GM12878 (cell line): Measurements from ENCODE around the gene NEGR1. TPM values are rescaled to one million over a fixed set of nuclear protein-coding genes. Genes with fewer than 3 reads are reported as not detected.

Experiments used
- ATAC-seq: fragments of 200-7000 bp; cut with Tn5 transposase; 3 replicates; pipeline ENCODE4 v1.9.1; 2020; ENCODE audit warnings: mild to moderate bottlenecking, moderate library complexity
- BruUV-seq: library from RNA; stranded (reverse); fragments of 400-500 nt; replicated peaks from 2 replicates; lab custom pipeline; 2021; lab: Mats Ljungman, UMichigan
- CTCF ChIA-PET: fragments of 300-600 bp; sonication (Branson Sonifier 250); formaldehyde crosslinking; extraction: SDS; loops from one replicate; lab custom pipeline; 2021; ENCODE audit warnings: inconsistent platforms; lab: Yijun Ruan, JAX
- POLR2A ChIA-PET: fragments of 350-600 bp; formaldehyde crosslinking; extraction: SDS; loops from one replicate; lab custom pipeline; 2021; ENCODE audit warnings: inconsistent platforms; lab: Charles Lee
- RAD21 ChIA-PET: fragments of 300-600 bp; sonication (Branson Sonifier 250); formaldehyde crosslinking; loops from one replicate; lab custom pipeline; 2023; ENCODE audit warnings: antibody characterized with exemption; ENCODE audit not compliant: unreplicated experiment; lab: Charles Lee
- SMC1A ChIA-PET: fragments of 300-600 bp; sonication (Branson Sonifier 250); formaldehyde crosslinking; loops from one replicate; lab custom pipeline; 2023; ENCODE audit not compliant: unreplicated experiment, uncharacterized antibody; lab: Charles Lee
- DNase-seq: peaks from one replicate; pipeline ENCODE4 v3.0.0-alpha.2; 2011; ENCODE audit warnings: low read depth, low spot score
- FAIRE-seq: peaks from 3 replicates; lab custom pipeline; 2011; peaks lifted over from hg19 to GRCh38; lab: Jason Lieb, UNC
- H2AFZ ChIP-seq: 2 replicates; pipeline ENCODE4 v1.6.0; 2011; ENCODE audit warnings: low read depth, low read length, control low read depth; ENCODE audit not compliant: control insufficient read depth
- H3K27ac ChIP-seq: 2 replicates; pipeline ENCODE4 v1.5.1; 2011; ENCODE audit warnings: control low read depth; ENCODE audit not compliant: control insufficient read depth, insufficient read depth
- H3K27me3 ChIP-seq, 2 experiments: replicated peaks in 1 of 2; 2 replicates each; pipeline versions ENCODE4 v1.6.0 to v1.6.1; 2011; ENCODE audit warnings: low read length in 1 of 2; ENCODE audit not compliant: control insufficient read depth in 2 of 2, insufficient read depth in 2 of 2
- H3K36me3 ChIP-seq, 2 experiments: 2 replicates each; pipeline ENCODE4 v1.5.1; 2011; ENCODE audit warnings: low read length in 1 of 2; ENCODE audit not compliant: control insufficient read depth in 2 of 2, insufficient read depth in 2 of 2
- H3K4me1 ChIP-seq: 2 replicates; pipeline ENCODE4 v1.6.1; 2011; ENCODE audit warnings: mild to moderate bottlenecking, low read length, moderate library complexity, mixed read lengths; ENCODE audit not compliant: control insufficient read depth, insufficient read depth
- H3K4me2 ChIP-seq: 2 replicates; pipeline ENCODE4 v1.6.0; 2011; ENCODE audit warnings: control low read depth; ENCODE audit not compliant: control insufficient read depth, insufficient read depth
- H3K4me3 ChIP-seq: fragments of 200-600 bp; sonication (generic); 2 replicates; pipeline ENCODE4 v1.5.1; 2016
- H3K79me2 ChIP-seq: 2 replicates; pipeline ENCODE4 v1.6.0; 2011; ENCODE audit warnings: low read length; ENCODE audit not compliant: control insufficient read depth, insufficient read depth
- H3K9ac ChIP-seq: 2 replicates; pipeline ENCODE4 v1.8.0; 2011; ENCODE audit warnings: low read length, control low read depth, mixed read lengths; ENCODE audit not compliant: control insufficient read depth, insufficient read depth
- H3K9me3 ChIP-seq: replicated peaks from 3 replicates; pipeline ENCODE4 v1.5.1; 2011; ENCODE audit warnings: mild to moderate bottlenecking, low read length; ENCODE audit not compliant: control insufficient read depth, insufficient read depth
- H4K20me1 ChIP-seq: 2 replicates; pipeline ENCODE4 v1.6.0; 2011; ENCODE audit not compliant: control insufficient read depth, insufficient read depth
- ATF3 ChIP-seq: IDR thresholded peaks from 2 replicates; pipeline ENCODE4 v1.6.1; 2011; ENCODE audit warnings: low read depth, mild to moderate bottlenecking, low read length, moderate library complexity, borderline replicate concordance; ENCODE audit errors: extremely low read depth
- BACH1 ChIP-seq: fragments of 450-650 bp; IDR thresholded peaks from 2 replicates; pipeline ENCODE4 v1.6.1; 2017; ENCODE audit warnings: mild to moderate bottlenecking, borderline replicate concordance
- BCL3 ChIP-seq: IDR thresholded peaks from 2 replicates; pipeline ENCODE4 v1.6.1; 2011; ENCODE audit warnings: borderline replicate concordance, low read depth, mild to moderate bottlenecking, moderate library complexity, low read length; ENCODE audit not compliant: insufficient read depth, poor library complexity, severe bottlenecking
- EED ChIP-seq: sonication (generic); IDR thresholded peaks from 2 replicates; pipeline ENCODE4 v1.6.1; 2016; ENCODE audit warnings: antibody characterized with exemption, low read depth
- FOS ChIP-seq: IDR thresholded peaks from 3 replicates; pipeline ENCODE4 v1.6.1; 2011; ENCODE audit warnings: borderline replicate concordance; ENCODE audit not compliant: insufficient read length; ENCODE audit errors: extremely low read depth
- JUNB ChIP-seq: IDR thresholded peaks from 2 replicates; pipeline ENCODE4 v1.6.1; 2016; ENCODE audit warnings: antibody characterized with exemption, mild to moderate bottlenecking
- NR2C2 ChIP-seq: IDR thresholded peaks from 2 replicates; pipeline ENCODE4 v1.6.1; 2011; ENCODE audit warnings: borderline replicate concordance, low read depth; ENCODE audit not compliant: control insufficient read depth, insufficient read length
- RAD21 ChIP-seq: IDR thresholded peaks from 2 replicates; pipeline ENCODE4 v1.6.1; 2011; ENCODE audit warnings: mild to moderate bottlenecking, low read depth, low read length, moderate library complexity; ENCODE audit not compliant: insufficient read depth
- RAD51 ChIP-seq: fragments of 450-650 bp; IDR thresholded peaks from 2 replicates; pipeline ENCODE4 v1.6.1; 2016; ENCODE audit warnings: moderate library complexity, mild to moderate bottlenecking, inconsistent platforms
- ZBTB33 ChIP-seq: fragments of 450-650 bp; IDR thresholded peaks from 2 replicates; pipeline ENCODE4 v1.6.1; 2017; ENCODE audit warnings: mild to moderate bottlenecking
- WGBS: methylation state at CpG from one replicate; pipeline ENCODE4 v1.1.6; 2016; ENCODE audit warnings: low lambda C conversion rate; ENCODE audit not compliant: insufficient replicate concordance, insufficient coverage; ENCODE audit errors: missing lambda C conversion rate; 5-methylcytosine and 5-hydroxymethylcytosine counted together
- in situ Hi-C: fragments of 300-500 bp; cut with MboI; formaldehyde crosslinking; loops from 9 replicates; pipeline ENCODE4 v1.14.3; 2018; ENCODE audit warnings: mixed read lengths
- intact Hi-C: fragments of 100-400 bp; cut with micrococcal nuclease; formaldehyde crosslinking; loops from one replicate; pipeline ENCODE4 v1.14.2; 2022; ENCODE audit not compliant: unreplicated experiment
- polyA plus RNA-seq, 11 experiments: library from polyadenylated mRNA; depleted of rRNA in 4 of 11; unstranded in 6 of 11; stranded (reverse) in 5 of 11; fragments of >200 nt; fragmentation: Nextera tagmentation in 4 of 11; fragmentation: Illumina TruSeq in 1 of 11; extraction: Ambion mirVana in 4 of 11; extraction: Trizol in 1 of 11; gene quantifications; 1 replicate in 1 of 11; 2 replicates in 10 of 11; pipeline versions ENCODE4 v1.2.1 to v1.2.3, GENCODE V29; 2011 to 2016; ENCODE audit warnings: inconsistent platforms in 2 of 11, missing spikeins in 2 of 11, low read depth in 1 of 11
- total RNA-seq, 4 experiments: library from RNA; depleted of rRNA in 3 of 4; stranded (reverse); fragments of >200 nt in 3 of 4; fragmentation: Illumina TruSeq in 1 of 4; extraction: Trizol in 1 of 4; gene quantifications; 2 replicates each; pipeline versions ENCODE4 v1.2.1 to v1.2.3, GENCODE V29; 2013 to 2021

The NEGR1 gene
- total and polyA plus RNA-seq, 10 of the 15 experiments (the other 5 are each of a cell fraction or from before 2014, with no cell fraction given), result under 0.01 to 0.03 (median 0.01) TPM; not detected in 7

GRCh38 chr1:71774705-71775104, 507.6 kb downstream of the NEGR1 start:
- no peak overlapping the region for H3K4me2 ChIP-seq
- H3K4me1 ChIP-seq, result no peaks in the 10 kb centered on the region
- TF ChIP-seq BACH1 (no peak), EED (no peak), RAD51 (no peak), NR2C2 (no peak), JUNB (no peak), ATF3 (no peak), BCL3 (no peak), RAD21 (no peak), FOS (no peak), ZBTB33 (no peak)
- CTCF ChIA-PET, result no interaction called here
- no peaks in the 10 kb centered on the region for H4K20me1 ChIP-seq
- no peak for ATAC-seq
- in situ Hi-C loops, result no loop called here
- H3K4me3 ChIP-seq, result no peak overlapping the region
- no peaks in the 10 kb centered on the region for H3K27me3 ChIP-seq
- 0% methylated on average over 1 of the region's 1 CpG for WGBS
- H3K36me3 ChIP-seq, result no peaks in the 10 kb centered on the region
- H2AFZ ChIP-seq, result no peak overlapping the region
- SMC1A ChIA-PET, result interaction anchor here (0.7 kb wide), 1 partner anchor 154 kb away, joined by 3 read pairs; no protein-coding TSS in a partner anchor
- RAD21 ChIA-PET, result no interaction called here
- H3K9ac ChIP-seq, result no peak overlapping the region
- DNase-seq, result no peak
- FAIRE-seq, result no peak
- no peaks in the 10 kb centered on the region for H3K79me2 ChIP-seq
- intact Hi-C loops, result no loop called here
- H3K27ac ChIP-seq, result no peak overlapping the region
- H3K9me3 ChIP-seq, result no peaks in the 10 kb centered on the region
- BruUV-seq, result no TSS peak
- POLR2A ChIA-PET, result no interaction called here
